CMK (cell line): Measurements from ENCODE around the gene MED10.

Source experiments
- DNase-seq: peaks from one replicate; pipeline ENCODE4 v3.0.0-alpha.2; 2010; ENCODE audit warnings: low read depth

Gene MED10, protein sequence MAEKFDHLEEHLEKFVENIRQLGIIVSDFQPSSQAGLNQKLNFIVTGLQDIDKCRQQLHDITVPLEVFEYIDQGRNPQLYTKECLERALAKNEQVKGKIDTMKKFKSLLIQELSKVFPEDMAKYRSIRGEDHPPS

DNA sequence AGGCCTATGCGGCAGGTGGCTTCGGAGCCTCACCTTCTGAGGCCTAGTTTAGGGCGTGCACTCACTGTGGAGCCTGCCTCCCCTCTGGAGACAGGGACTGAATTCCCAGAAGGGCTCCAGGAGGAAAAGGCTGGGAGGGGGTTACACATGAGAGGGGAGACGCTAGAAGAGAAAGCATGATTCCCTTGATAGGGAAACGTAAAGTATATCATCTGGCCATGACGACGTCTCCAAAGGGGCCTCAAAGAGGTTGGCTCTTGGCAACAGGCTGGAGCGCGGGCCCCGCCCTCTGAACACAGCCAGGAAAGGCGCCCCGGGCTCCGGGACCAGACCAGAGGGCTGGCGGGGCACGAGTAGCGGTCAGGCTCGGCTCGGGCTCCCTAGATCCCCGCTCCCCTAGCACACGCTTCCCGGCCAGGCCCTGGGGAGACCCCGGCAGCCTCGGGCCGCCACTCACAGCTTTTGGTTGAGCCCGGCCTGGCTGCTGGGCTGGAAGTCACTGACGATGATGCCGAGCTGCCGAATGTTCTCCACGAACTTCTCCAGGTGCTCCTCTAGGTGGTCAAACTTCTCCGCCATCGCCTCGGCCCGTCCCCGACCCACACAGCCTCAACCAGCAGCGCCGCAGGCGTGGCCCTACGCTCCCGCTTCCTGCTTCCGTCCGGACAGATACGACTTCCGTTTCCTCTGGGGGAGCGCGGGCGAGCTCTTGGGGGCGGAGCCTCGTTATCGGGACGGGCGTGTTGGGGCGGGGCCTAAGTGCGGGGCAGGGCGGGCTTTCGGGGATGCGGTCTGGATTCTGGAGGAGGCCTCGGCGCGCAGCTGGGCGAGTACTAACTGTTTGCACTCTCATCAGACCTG lies at the start of gene MED10:
Gene MED10 (minus strand): TSS at position 643 of the 861 bp plus-strand sequence. CDS start 64 bp downstream, at position 579.
- DNase-seq = peak; percentile 91

DNA sequence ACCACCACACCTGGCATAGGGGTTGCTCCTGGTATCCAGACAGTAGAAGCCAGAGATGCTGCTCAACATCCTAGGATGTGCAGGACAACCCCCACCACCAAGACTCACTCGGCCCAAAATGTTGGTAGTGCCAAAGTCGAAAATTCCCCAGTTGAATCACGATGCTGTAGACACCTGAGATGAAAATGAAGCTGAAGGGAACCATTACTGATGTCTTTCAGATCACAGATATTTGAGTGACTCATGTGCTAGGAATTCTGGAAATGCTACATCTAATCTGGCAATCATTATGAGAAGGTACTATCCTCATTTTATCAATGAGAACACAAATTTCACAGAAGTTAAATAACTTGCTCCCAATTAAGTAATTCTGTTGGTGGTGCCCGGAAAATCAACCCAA lies 49.3 kb upstream of the MED10 start:
- DNase-seq = no peak

DNA sequence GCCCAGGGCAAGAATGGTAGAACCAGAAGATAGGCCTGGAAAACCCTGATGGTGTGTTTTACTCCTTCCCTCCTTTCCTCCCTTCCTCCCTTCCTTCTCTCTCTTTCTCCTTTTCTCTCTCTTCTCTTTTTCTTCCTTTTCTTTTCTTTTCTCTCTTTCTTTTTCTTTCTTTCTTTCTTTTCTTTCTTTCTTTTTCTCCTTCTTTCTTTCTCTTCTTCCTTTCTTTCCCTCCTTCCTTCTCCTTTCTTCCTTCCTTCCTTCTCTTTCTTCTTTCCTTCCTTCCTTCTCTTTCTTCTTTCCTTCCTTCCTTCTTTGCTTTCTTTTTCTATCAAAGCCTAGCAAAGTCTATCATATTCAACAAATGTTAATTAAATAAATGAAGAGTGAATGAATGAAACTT lies 46.4 kb upstream of the MED10 start:
- DNase-seq = no peak

DNA sequence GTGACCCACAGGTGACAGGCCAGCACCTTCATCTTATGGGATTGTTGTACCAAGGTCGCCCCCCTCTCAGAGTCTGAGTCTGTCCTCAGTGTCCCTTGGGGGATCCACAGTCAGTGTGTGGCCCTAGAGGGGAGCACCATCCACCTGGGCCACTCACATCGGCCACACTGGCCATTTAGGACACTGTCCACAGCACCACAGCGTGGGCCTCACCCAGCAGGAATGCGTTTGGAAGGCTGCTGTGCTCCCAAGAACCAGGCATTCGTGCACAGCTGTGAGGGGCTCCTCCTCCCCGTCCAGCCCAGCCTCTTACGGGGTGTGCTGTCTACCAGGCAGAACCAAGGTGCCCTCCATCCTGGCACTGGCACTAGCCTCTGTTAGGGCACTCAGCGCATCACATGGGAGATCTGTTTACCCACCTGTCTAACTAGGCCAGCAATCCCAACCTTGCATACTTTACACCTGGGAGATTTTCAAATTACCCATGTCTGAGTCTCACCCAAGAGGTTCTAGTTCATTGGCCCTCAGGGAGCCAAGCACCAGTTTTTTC lies 45.8 kb upstream of the MED10 start:
- DNase-seq = no peak

DNA sequence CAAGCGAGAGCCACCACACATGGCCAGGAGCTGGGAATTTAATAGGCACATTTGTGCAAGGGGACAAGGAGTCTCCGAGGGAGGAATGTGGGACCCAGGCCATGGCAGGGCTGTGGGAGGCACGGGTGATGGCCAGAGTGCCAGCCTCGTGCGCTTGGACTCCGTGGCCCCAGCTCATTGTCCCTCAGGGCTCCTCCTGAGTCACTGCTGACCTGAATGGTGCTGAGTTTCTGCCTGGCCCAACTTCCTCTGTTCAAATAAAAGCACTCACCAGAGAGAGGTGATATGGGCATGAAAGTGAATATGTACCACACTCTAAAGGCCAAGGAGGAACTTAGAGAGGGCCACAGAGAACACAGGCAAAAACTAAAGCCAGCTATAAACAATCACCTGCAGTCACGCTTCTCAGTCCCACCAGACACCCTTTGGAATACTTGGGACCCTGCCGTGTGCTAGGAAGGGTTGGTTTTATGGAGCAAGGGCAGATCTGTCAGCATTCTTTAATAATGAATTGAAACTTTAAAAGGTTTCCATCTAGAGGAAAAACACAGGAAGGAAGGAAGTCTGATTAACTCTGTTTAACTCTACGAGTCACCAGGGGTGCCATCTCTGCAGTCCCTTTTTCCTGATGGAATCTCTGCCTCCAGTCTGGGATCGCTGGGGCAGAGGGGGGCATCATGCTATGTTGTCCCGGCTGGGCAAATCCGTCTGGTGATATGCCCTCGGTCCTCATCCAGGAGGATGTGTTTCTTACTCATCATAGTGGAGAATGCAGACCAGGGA lies 45.2 kb upstream of the MED10 start:
- no peak for DNase-seq

DNA sequence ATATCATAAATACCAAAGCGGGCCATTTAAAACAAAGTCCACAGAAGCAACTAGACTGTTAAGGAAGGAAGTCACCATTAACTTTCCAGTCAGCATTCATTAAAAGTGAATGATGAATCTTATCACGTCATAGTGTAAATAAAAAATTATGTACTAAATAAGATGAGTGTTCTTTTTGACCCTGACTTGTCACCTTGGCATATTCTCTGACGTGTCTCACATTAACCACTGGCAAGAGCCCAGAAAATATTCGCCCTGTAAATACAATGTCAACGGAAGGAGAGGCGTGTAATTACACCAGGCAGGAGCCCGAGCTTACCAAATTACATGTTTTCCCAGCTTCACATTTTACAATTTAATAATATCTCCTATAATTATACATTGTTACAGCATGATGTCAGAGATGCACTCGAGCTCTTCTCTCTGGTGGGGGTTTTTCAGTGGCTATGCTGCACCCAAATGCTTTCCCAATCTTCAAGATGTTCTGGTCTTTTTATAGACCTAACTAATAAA lies 41.0 kb upstream of the MED10 start:
- DNase-seq = no peak

DNA sequence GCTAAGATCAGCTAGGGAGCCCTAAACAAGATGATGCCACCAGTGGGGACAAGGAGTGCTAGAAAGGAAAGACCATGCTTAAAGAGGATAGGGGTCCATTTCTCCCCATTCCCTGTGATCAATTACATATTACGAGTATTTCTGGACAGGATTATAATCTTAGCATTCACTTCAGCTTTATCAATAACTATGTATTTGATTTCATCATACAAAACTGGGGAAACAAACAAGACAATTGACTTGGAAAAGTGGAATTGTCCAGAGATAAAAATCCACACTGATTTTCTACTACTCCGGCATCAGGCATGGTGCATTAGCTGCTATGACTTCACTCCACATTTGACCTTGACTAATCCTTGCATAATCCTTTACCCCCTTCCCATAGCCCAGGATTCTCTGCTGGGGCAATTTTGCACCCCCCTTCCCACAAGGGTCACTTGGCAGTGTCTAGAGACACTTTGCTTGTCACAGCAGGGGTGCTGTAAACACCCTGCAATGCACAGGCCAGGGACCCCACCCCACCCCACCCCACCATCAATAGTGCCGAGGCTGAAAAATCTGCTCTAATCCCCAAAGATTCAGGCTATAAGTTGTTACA lies 40.4 kb upstream of the MED10 start:
- no peak for DNase-seq

DNA sequence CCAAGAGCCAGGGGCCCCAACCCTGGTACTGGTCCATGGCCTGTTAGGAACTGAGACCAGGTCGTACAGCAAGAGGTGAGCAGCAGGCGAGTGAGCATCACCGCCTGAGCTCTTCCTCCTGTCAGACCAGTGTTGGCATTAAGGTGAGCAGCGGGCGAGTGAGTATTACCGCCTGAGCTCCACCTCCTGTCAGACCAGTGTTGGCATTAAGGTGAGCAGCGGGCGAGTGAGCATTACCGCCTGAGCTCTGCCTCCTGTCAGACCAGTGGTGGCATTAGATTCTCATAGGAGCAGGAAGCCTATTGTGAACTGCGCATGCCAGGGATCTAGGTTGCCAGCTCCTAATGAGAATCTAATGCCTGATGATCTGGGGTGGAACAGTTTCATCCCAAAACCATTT lies 39.3 kb upstream of the MED10 start:
- no peak for DNase-seq

DNA sequence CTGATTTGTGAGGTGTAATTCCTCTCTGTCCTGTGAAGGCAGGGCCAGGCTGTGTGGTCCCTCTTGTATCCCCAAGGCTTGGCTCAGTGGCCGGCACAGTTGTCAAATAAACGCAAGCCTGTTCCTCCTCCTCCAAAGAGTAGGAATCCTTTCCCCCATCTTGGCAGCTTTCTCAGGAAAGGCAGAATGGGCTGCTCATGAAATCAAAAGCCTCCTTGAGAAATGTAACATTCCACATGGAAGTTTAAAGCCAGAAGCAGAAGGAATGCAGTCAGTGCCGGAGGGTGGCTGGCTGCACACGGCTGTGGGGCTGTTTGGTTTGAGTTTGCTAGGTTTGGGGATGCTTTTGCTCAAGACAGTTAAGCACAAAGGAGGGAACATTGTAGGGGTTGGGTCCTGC lies 34.5 kb upstream of the MED10 start:
- no peak for DNase-seq

DNA sequence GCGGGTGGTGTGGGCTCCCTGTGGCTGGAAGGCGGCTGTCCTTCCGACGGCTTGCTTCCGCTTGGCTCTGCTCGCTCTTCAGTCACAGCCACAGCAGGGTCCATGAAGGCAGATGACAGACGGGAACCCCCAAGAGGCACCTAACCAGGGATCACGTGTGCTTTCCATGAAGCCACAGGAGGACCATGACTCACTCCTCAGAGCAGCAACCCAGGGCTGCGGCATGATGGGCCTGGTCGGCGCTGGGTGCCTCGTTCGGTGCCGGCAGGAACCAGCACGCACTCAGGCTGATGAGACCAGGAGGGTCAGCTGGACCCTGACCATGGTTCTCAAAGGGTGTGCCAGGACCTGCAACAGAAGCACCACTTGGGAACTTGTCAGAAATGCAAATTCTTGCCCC lies 32.8 kb upstream of the MED10 start:
- no peak for DNase-seq

DNA sequence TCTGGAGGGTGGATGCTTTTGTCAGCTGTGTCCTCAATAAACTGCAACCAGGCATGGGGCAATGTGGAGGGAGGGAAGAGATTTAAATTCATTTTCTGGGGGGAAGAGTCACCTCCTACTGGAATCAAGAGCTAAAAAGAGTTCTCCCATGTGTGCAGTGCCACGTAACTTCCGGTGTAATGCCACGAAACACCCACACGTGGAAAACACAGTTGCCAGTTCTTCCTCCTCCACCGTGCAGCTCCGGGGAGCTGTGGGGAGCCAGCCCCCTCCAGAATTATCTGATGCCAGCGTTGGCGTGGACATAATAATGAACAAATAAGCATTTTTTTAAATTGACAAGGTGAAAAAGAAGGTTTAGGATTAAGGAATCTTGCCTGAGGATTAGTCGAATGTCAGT lies 32.1 kb upstream of the MED10 start:
- no peak for DNase-seq

DNA sequence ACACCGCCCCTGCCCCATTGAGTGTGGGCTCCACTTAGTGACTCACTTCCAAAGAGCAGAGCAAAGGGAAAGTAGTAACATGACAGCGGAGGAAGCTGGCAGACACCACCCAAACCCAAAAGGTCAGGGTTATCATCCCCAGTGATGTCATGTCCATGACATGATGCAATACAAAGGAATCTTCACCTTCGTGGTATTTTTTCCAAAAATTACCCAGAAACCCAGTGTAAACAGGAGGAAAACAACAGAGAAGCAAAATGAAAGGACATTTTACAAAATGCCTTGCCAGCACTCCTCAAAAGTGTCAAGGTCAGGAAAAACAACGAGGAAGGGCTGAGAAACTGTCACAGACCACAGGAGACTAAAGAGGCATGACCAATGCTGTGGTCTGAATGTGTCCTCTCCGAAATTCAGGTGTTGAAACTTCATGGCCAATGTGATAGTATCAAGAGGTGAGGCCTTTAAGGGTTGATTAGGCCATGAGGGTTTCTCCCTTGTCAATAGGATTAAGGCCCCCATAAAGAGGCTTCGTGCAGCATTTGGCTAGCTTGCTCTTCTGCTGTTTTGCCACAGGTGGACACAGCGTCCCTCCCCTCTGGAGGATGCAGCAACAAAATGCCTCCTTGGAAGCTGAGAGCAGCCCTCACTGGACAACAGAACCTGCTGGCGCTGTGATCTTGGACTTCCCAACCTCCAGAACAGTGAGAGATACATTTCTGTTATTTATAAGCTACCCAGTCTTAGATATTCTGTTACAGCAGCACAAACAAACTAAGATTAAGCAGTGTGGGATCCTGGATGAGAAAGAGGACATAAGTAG lies 30.5 kb upstream of the MED10 start:
- DNase-seq = no peak

DNA sequence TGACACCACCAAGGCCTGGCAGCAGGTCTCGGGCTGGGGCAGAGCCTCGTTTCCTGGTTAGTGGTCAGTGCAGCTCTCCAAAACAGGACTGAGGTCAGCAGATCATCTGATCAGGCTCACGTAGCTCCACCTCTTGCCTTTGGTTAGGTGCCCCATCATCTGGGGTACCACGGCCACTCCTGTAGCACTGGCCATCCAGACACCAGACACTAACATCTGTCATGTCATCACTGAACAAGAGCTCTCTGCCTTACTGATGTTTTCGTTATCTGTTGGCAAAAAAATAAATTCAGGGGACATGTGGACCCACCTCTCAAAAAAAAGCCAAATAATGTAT lies 29.9 kb upstream of the MED10 start:
- no peak for DNase-seq

DNA sequence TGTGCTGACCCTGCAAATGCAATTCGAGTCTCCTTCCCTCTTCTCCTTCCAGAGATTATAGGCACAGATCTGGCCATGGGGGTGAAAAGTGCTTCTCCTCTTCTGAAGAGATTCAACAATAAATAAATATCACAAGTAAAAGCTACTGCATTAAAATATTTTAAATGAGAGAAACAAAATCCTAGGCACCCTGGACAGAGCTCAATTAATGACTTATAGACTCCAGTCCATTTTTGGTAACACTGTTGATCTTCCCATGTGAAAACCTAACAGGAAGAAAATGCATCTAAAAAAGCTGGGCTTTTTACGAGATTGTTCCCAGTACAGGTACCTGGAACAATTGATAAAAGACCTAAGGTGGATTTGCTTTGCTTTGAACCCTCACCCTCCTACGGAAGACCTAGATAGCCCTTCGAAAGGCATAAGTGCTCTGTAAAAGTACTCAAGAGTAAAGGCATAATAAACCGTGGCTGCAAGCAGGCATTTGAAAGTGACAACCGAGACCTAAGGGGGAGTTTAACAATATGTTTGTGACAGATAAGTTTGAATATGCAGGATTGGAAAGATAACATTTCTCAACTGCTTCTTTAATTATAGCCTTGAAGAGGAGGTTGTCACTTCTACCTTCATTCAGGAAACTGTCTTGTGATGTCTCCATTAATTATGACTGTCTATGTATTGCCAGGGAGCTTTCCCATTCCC lies 29.4 kb upstream of the MED10 start:
- DNase-seq = no peak

DNA sequence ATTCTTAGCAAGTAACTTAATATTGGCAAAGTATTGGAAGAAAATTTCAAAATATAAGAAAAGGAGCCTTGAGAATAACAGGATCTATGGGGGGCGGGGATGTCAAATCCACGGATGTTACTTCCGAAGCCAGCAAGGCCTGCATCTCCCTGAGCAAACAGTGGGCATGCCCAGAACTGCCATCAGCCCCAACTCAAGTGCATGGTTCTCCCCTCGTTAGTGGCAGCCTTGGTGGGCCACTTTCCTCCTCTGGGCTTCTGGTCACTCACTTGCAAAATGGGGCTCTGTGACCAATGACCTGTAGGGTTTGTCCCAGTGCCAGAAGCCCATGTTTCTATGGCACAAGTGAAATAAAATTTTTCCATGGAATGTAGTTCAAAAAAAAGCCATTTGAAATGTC lies 27.2 kb upstream of the MED10 start:
- DNase-seq = no peak

DNA sequence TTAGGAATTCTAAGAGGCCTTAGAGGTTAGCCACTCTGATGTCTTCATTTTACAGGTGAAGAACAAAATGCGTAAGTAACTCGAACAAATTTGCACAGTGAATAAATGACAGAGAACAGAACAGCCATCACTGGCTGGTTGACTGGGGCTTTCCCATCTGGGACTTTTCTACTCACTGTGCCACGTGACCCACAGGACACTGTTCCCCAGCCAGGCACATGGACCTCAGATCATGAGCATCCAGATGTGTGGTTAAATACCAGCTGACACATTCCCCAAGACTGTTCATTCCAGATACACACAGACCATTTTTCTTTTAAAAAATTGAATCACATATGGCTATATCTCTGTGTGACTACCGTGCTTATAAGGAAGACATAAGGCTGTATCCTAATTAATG lies 25.8 kb upstream of the MED10 start:
- DNase-seq = no peak

DNA sequence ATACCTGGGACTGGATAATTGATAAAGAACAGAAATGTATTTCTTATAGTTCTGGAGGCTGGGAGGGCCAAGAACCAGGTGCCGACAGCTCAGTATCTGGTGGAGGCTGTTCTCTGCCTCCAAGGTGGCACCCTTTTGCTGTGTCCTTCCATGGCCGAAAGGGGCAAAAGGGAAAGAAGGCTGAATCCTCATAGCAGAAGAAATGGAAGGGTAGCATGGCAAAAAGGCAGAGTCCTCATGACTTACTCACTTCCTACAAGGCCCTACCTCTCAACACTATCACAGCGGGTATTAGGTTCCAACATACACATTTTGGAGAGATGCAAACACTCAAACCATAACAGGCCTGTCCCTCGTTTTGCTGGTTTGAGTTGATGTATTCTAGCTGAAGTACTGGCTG lies 25.1 kb upstream of the MED10 start:
- no peak for DNase-seq

DNA sequence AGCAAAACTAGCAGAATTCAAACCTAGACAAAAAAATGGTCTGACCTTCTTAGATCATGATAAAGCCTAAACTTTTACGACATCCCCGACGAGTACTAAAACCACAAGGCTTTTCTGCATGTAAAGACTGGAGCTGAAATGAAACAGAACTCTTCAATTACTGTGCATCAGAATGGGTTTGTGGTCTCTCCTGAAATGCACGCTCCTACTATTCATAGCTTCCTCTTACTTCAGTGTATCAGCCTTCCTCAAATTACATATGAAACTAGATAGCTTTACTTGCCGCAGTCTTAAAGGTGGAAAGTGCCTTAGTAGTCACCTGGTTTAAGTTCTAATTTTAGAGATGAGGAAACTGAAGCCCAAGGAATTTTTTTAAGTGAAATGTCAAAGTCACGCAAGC lies 24.6 kb upstream of the MED10 start:
- no peak for DNase-seq

DNA sequence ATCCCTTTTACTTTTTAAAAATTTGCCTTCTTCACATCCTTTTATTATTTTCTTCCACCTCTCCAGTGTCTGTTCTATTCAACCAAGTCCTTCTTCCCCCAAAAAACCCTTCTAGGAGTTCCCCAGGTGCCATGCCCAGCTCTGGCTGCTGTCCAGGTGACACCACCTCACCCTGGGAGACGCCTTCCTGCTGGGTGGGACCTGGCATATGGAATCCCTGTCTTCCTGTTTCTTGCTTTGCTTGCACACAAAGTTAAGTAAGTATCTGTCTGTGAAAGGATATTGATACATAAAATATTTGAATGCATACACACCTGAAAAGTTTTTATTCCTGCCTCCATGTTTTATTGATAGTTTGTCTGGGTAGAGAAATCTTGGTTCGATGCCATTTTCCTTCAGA lies 23.1 kb upstream of the MED10 start:
- DNase-seq = no peak

DNA sequence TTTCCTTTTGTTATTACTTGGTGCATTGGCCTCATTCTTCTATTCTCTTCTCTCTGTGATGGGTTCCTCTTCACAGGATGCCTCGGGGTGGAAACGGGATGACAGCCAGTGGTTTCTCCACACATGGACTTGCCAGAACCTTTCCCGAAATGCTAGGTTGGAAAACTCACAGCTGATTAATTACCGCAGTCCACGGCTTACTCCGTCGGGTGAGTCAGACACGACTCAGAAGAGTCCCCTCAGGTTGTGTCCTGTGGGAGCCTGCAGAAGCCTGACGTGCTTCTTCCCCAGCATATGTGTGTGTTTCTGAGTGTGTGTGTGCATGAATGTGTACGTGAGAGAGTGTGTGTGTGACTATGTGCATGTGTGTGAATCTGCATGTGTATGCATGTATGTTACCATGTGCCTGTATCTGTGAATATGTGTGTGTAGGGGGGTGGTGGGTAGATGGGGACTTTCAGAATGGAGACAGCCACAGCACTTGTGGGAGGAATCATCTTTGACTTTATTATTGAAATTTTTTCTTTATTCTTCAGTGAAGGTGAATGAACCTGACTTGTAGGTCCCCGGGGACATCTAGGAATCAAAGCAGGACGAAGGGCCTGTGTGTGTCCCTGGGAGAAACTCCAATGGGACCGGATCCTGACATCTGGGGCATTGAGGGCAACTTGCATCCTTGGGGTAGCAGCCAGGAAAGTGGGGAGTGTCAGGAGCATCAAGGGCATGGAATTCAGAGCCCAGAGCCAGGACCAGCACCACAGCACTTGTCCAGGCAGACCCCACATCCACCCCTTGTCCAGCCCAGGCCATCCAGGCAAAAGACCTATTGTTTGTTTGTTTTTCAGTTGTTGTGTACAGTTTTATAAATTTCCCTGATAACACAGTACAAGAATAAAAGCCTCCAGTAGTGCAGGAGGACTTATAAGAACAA lies 21.9 kb upstream of the MED10 start:
- DNase-seq = no peak
